Measurements from ENCODE around the gene SNX24.
A peak's percentile ranks its signal among the peaks of the same experiment; 100 is the strongest.

Gene SNX24

DNA sequence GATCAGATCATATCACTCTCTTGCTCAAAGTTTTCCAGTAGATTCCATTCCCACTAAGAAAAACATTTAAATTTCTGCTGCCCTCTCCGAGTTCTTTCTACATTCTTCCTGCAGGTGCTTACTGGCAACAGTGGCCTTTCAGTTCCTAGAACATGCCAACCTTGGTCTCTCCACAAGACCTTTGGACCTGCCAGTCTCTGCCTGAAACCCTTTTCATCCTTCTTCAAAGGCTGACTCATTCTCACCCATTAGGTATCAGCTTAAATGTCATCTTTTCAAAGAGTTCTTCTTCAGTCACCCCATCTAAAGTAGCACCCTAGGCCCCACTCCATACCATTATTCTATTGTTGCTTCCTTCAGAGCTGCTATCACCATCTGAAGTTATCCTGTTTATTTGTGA is 169.3 kb downstream of the SNX24 start:
- H3K27me3 ChIP-seq (replicated peaks; ENCODE audit: control insufficient read depth, insufficient read depth, low read length, poor library complexity, severe bottlenecking) = no peaks in the 10 kb centered on the region
- H3K36me3 ChIP-seq (ENCODE audit: control insufficient read depth, insufficient read depth, low read length) = no peaks in the 10 kb centered on the region
- no peak overlapping the region for H3K27ac ChIP-seq (ENCODE audit: insufficient read depth, low read length, poor library complexity, severe bottlenecking)
- no peaks in the 10 kb centered on the region for H3K9me3 ChIP-seq (ENCODE audit: control insufficient read depth, low read length)
- H3K4me3 ChIP-seq (ENCODE audit: insufficient read depth, low read depth, low read length, poor library complexity, severe bottlenecking) = no peak overlapping the region
- no peaks in the 10 kb centered on the region for H3K4me1 ChIP-seq (ENCODE audit: control insufficient read depth, insufficient read depth, low read length, poor library complexity, severe bottlenecking)
- no peak for DNase-seq

DNA sequence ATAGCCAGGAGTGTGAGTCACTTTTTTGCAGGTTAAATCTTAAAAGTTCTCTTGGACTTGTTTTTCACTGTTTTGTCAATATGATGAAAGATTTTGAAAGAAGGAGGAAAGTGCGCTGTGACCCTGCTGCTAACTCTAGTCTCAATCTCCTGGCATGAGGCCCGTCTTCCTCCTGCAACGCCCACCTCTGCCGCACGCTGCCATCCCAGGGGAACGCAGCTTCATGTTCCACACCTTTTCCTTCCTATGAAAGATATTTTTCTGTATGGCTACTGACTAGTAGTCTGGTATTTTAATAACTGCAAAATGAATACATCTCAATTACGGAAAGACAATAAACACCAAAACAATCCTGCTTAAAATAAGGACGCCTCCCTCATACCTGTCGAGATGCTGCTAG is 182.8 kb downstream of the SNX24 start:
- H3K9me3 ChIP-seq (ENCODE audit: control insufficient read depth, low read length) = no peaks in the 10 kb centered on the region
- DNase-seq = no peak

DNA sequence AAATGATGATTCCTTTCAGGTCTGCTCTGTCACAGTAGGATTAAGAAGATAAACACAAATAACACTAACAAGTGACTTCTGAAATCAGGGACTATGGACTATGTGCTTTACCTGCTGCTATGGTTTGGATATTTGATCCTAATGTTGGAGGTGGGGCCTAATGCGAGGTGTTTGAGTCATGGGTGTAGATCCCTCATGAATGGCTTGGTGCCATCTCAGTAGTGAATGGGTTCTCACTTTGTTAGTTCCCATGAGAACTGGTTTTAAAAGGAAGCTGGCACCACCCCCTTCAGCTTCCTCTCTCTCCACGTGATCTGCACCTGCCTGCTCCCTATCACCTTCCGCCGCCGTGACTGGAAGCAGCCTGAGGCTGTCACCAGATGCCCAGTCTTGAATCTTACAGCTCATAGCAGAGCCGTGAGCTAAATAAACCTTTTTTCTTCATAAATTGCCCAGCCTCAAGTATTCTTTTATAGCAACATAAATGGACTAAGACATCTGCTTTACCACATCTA is 187.8 kb downstream of the SNX24 start:
- Histone ChIP-seq H3K27ac (ENCODE audit: insufficient read depth, low read length, poor library complexity, severe bottlenecking) (no peak overlapping the region), H3K4me1 (ENCODE audit: control insufficient read depth, insufficient read depth, low read length, poor library complexity, severe bottlenecking) (peaks cover 19% of the 10 kb centered on the region), H3K4me3 (ENCODE audit: insufficient read depth, low read depth, low read length, poor library complexity, severe bottlenecking) (no peak overlapping the region), H3K9me3 (ENCODE audit: control insufficient read depth, low read length) (no peaks in the 10 kb centered on the region), H3K27me3 (replicated peaks; ENCODE audit: control insufficient read depth, insufficient read depth, low read length, poor library complexity, severe bottlenecking) (peaks cover 22% of the 10 kb centered on the region), H3K36me3 (ENCODE audit: control insufficient read depth, insufficient read depth, low read length) (no peaks in the 10 kb centered on the region)
- DNase-seq = no peak

More for the DNA sequence above, 182.8 kb downstream of the SNX24 start:
- Histone ChIP-seq H3K4me3 (ENCODE audit: insufficient read depth, low read depth, low read length, poor library complexity, severe bottlenecking) (no peak overlapping the region), H3K4me1 (ENCODE audit: control insufficient read depth, insufficient read depth, low read length, poor library complexity, severe bottlenecking) (no peaks in the 10 kb centered on the region), H3K36me3 (ENCODE audit: control insufficient read depth, insufficient read depth, low read length) (no peaks in the 10 kb centered on the region), H3K27me3 (replicated peaks; ENCODE audit: control insufficient read depth, insufficient read depth, low read length, poor library complexity, severe bottlenecking) (no peaks in the 10 kb centered on the region), H3K27ac (ENCODE audit: insufficient read depth, low read length, poor library complexity, severe bottlenecking) (no peak overlapping the region)

DNA sequence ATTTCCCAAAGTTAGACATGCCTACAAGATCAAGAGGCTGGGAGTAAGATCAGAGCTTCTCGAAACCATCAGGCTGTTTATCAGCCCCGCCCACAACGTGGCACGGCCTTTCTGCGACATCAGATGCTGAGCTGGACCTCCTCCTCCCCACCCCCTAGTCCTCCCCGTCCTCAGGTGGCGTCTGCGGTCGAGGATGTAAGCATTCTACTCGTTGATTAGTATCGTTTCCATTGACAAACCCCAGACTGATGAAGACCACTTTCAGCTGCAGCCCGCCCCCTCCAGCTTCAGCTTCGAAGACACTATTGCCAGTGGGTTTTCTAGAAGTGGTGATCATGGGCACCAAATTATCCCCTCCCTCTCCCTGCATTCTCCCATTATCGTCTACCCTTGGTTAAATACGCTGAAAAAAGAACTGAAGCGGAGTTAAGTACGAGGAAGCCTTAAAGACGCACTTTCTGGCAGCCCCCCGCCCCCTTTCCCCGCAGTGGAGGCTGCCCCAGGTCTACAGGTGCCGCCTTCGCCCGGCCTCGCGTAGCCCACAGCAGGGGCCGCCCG is 190.0 kb downstream of the SNX24 start:
- peaks cover 19% of the 10 kb centered on the region for H3K4me1 ChIP-seq (ENCODE audit: control insufficient read depth, insufficient read depth, low read length, poor library complexity, severe bottlenecking)
- peak overlapping the region; percentile 4 for H3K4me3 ChIP-seq (ENCODE audit: insufficient read depth, low read depth, low read length, poor library complexity, severe bottlenecking)
- DNase-seq = no peak
- no peaks in the 10 kb centered on the region for H3K9me3 ChIP-seq (ENCODE audit: control insufficient read depth, low read length)
- no peak overlapping the region for H3K27ac ChIP-seq (ENCODE audit: insufficient read depth, low read length, poor library complexity, severe bottlenecking)
- H3K36me3 ChIP-seq (ENCODE audit: control insufficient read depth, insufficient read depth, low read length) = no peaks in the 10 kb centered on the region
- H3K27me3 ChIP-seq (replicated peaks; ENCODE audit: control insufficient read depth, insufficient read depth, low read length, poor library complexity, severe bottlenecking) = peaks cover 22% of the 10 kb centered on the region

DNA sequence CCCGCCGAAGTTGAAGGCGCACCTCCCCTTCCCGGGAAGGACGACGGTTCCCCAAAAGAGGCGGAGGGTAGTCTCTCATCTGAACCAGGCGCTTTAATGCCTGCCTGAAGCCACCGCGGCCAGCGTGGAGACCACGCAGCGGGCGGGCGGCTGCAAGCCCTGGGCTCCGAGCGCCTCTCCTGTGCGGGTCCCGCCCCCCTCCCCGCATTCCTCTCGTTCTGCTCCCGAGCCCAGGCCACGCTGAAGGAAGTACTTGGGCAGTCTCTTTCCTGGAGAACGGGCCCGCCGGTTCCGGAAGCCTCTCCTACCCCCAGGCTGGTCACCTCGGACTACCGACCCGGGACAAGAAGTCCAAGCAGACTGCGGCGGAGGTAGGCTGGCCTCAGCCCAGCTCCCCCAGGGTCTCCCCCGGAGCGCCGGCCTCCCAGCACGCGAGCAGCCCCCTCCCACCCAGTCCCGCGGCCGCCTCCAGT is 190.5 kb downstream of the SNX24 start:
- no peak overlapping the region for H3K27ac ChIP-seq (ENCODE audit: insufficient read depth, low read length, poor library complexity, severe bottlenecking)
- H3K36me3 ChIP-seq (ENCODE audit: control insufficient read depth, insufficient read depth, low read length) = no peaks in the 10 kb centered on the region
- peaks cover 19% of the 10 kb centered on the region for H3K4me1 ChIP-seq (ENCODE audit: control insufficient read depth, insufficient read depth, low read length, poor library complexity, severe bottlenecking)
- peaks cover 22% of the 10 kb centered on the region for H3K27me3 ChIP-seq (replicated peaks; ENCODE audit: control insufficient read depth, insufficient read depth, low read length, poor library complexity, severe bottlenecking)
- DNase-seq = no peak
- no peaks in the 10 kb centered on the region for H3K9me3 ChIP-seq (ENCODE audit: control insufficient read depth, low read length)
- peak overlapping the region; percentile 42 for H3K4me3 ChIP-seq (ENCODE audit: insufficient read depth, low read depth, low read length, poor library complexity, severe bottlenecking)

DNA sequence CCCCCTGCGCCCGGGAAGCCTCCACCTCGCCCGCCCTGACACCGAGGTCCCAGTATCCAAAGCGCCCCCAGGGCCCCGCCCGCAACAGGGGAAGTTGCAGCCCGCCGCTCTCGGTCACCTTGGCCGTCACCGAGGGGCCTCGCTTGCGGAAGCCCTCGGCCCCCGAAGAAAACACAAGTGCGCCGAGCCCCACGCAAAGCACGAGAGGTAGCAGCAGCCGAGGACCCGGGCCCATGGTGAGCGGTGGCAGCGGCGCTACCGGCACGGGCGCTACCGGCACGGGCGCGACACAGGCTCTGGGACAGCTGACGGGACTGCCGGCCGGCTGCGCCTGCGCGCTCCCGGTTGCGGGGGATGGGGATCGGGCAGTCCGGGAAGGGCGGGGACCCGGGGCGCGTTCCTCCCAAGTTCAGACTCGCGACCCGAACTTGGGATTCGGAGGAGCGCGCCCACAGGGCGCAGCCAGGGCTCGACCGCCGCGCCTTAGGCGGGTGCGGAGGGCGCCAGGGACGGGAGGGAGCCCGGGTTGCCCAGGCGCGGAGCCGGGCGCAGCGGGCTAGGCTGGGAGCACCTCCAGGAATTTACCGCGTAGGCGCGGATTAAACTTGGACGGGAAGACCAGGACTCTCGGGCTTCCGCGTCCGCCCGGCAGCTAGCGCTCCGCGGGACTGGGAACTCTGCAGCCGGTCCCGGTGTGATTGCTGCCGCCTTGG is 191.1 kb downstream of the SNX24 start, which contains the start of gene PPIC:
Gene PPIC, minus strand, starts transcription at position 335 of the 713 bp plus-strand sequence. Its CDS starts 100 bp downstream, at position 235.
- Histone ChIP-seq H3K36me3 (ENCODE audit: control insufficient read depth, insufficient read depth, low read length) (no peaks in the 10 kb centered on the region), H3K4me1 (ENCODE audit: control insufficient read depth, insufficient read depth, low read length, poor library complexity, severe bottlenecking) (peaks cover 19% of the 10 kb centered on the region), H3K27me3 (replicated peaks; ENCODE audit: control insufficient read depth, insufficient read depth, low read length, poor library complexity, severe bottlenecking) (peaks cover 22% of the 10 kb centered on the region), H3K9me3 (ENCODE audit: control insufficient read depth, low read length) (no peaks in the 10 kb centered on the region), H3K4me3 (ENCODE audit: insufficient read depth, low read depth, low read length, poor library complexity, severe bottlenecking) (peak within 1 kb of the TSS; percentile 42), H3K27ac (ENCODE audit: insufficient read depth, low read length, poor library complexity, severe bottlenecking) (no peak within 1 kb of the TSS)
- no peak for DNase-seq

DNA sequence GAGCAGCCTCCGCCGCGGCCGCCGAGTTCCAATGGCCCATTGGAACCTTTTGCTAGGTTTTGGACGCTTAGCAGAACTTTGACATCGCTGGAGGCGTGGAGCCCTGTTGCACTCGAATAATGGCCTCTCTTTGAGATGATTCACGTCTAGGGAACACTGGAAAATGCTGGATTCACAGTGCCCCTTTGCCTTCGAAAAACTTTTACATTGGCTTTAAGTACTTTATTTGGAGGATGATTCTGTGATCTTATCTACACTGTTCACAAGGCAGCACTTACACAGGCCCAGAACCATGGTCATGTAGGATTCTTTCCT is 191.6 kb downstream of the SNX24 start:
- Histone ChIP-seq H3K4me3 (ENCODE audit: insufficient read depth, low read depth, low read length, poor library complexity, severe bottlenecking) (no peak overlapping the region), H3K36me3 (ENCODE audit: control insufficient read depth, insufficient read depth, low read length) (no peaks in the 10 kb centered on the region), H3K27me3 (replicated peaks; ENCODE audit: control insufficient read depth, insufficient read depth, low read length, poor library complexity, severe bottlenecking) (peaks cover 22% of the 10 kb centered on the region), H3K4me1 (ENCODE audit: control insufficient read depth, insufficient read depth, low read length, poor library complexity, severe bottlenecking) (peaks cover 19% of the 10 kb centered on the region), H3K27ac (ENCODE audit: insufficient read depth, low read length, poor library complexity, severe bottlenecking) (no peak overlapping the region), H3K9me3 (ENCODE audit: control insufficient read depth, low read length) (no peaks in the 10 kb centered on the region)
- DNase-seq = no peak

DNA sequence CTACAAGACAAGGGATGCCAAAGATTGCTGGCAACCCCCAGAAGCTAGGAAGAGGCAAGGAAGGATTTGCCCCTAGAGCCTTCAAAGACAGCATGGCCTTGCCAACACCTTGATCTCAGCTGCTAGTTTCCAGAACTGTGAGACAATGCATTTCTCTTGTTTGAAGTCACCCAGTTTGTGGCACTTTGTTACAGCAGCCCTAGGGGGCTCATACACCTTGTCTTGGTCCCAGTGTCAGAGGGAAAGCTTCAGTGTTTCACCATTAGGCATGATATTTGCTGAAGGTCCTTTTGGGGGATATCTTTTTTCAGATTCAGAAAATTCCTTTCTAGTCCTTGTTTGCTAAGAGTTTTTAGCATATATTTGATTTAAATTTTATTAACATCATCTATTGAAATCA is 194.3 kb downstream of the SNX24 start:
- Histone ChIP-seq H3K9me3 (ENCODE audit: control insufficient read depth, low read length) (no peaks in the 10 kb centered on the region), H3K27me3 (replicated peaks; ENCODE audit: control insufficient read depth, insufficient read depth, low read length, poor library complexity, severe bottlenecking) (peaks cover 20% of the 10 kb centered on the region), H3K36me3 (ENCODE audit: control insufficient read depth, insufficient read depth, low read length) (no peaks in the 10 kb centered on the region), H3K4me1 (ENCODE audit: control insufficient read depth, insufficient read depth, low read length, poor library complexity, severe bottlenecking) (peaks cover 19% of the 10 kb centered on the region), H3K27ac (ENCODE audit: insufficient read depth, low read length, poor library complexity, severe bottlenecking) (no peak overlapping the region), H3K4me3 (ENCODE audit: insufficient read depth, low read depth, low read length, poor library complexity, severe bottlenecking) (no peak overlapping the region)
- DNase-seq = no peak

DNA sequence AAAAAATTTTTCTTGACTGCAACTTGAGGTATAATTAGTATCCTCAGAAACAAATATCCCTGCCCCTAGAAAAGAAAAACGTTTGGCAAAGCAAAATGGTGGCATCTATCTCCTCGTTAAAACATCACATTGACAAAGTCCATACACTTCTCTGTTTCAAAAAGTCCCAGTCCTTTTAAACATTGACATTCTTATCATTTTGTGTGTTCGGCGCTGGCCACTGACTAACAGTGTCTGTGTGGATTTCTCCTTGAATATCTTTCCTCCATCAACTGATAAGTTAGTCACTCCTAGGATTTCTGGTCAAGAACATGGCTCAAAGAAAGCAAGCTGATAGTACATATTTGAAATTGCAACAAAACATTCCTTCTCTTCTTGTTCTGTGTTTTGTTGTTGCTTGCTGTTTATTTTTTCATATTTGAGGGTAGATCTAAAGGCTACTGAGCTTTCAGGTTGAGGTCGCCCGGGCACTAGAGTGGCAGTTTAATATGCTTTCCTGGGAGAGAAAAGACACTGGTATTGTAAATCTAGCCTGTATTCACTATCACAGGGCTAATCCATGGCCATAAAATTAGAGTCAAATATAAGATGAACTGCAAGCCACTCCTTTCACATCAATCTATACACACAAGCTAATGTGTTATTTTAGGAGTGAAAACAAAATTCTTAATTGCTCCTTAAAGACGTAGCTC is 199.7 kb downstream of the SNX24 start:
- no peaks in the 10 kb centered on the region for H3K4me1 ChIP-seq (ENCODE audit: control insufficient read depth, insufficient read depth, low read length, poor library complexity, severe bottlenecking)
- no peak overlapping the region for H3K27ac ChIP-seq (ENCODE audit: insufficient read depth, low read length, poor library complexity, severe bottlenecking)
- no peaks in the 10 kb centered on the region for H3K9me3 ChIP-seq (ENCODE audit: control insufficient read depth, low read length)
- H3K27me3 ChIP-seq (replicated peaks; ENCODE audit: control insufficient read depth, insufficient read depth, low read length, poor library complexity, severe bottlenecking) = no peaks in the 10 kb centered on the region
- H3K36me3 ChIP-seq (ENCODE audit: control insufficient read depth, insufficient read depth, low read length) = no peaks in the 10 kb centered on the region
- no peak for DNase-seq
- no peak overlapping the region for H3K4me3 ChIP-seq (ENCODE audit: insufficient read depth, low read depth, low read length, poor library complexity, severe bottlenecking)

DNA sequence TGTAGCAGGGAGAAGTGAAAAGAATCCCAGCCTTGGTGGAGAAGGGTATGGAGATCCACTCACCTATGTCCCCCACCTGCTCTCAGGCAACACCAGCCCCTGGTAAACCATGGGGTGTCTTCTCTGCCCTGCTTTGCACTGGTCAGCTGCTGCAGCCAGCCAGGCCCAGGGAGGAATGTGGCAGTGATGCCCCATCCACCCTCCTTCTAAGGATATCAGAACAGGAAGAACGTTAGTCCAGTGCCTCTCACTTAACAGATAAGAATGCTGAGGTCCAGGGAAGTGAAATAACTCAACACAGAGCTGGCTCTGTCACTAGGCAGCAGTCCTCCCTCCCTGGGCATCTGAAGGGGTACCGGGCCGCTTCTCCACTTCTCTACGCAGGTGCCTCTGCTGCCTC is 200.8 kb downstream of the SNX24 start:
- Histone ChIP-seq H3K9me3 (ENCODE audit: control insufficient read depth, low read length) (no peaks in the 10 kb centered on the region), H3K27ac (ENCODE audit: insufficient read depth, low read length, poor library complexity, severe bottlenecking) (no peak overlapping the region), H3K27me3 (replicated peaks; ENCODE audit: control insufficient read depth, insufficient read depth, low read length, poor library complexity, severe bottlenecking) (no peaks in the 10 kb centered on the region), H3K36me3 (ENCODE audit: control insufficient read depth, insufficient read depth, low read length) (no peaks in the 10 kb centered on the region), H3K4me1 (ENCODE audit: control insufficient read depth, insufficient read depth, low read length, poor library complexity, severe bottlenecking) (no peaks in the 10 kb centered on the region), H3K4me3 (ENCODE audit: insufficient read depth, low read depth, low read length, poor library complexity, severe bottlenecking) (no peak overlapping the region)
- no peak for DNase-seq

Measured in effector memory CD4-positive, alpha-beta T cell (primary cell).